ENCODE data around the gene TRIM62.

TRIM62 gene

GRCh38 chr1:33161061-33161681 lies 20.7 kb downstream of the TRIM62 start:
- no peaks in the 10 kb centered on the region for H3K36me3 ChIP-seq (ENCODE audit: control insufficient read depth, insufficient read depth, low read length)
- H3K27me3 ChIP-seq (ENCODE audit: control insufficient read depth, insufficient read depth, low read length, poor library complexity, severe bottlenecking) = peaks cover 12% of the 10 kb centered on the region
- WGBS, 2 experiments = 27 to 33% methylated on average over 25 of the region's 25 CpGs
- peak overlapping the region; percentile 1 for H3K27ac ChIP-seq (ENCODE audit: insufficient read depth, low read depth, low read length, poor library complexity, severe bottlenecking)
- no peak overlapping the region for H3K4me3 ChIP-seq (ENCODE audit: insufficient read depth, low read depth, low read length)
- peaks cover 26% of the 10 kb centered on the region for H3K4me1 ChIP-seq (ENCODE audit: control insufficient read depth, insufficient read depth, low read length)
- no peaks in the 10 kb centered on the region for H3K9me3 ChIP-seq (ENCODE audit: control insufficient read depth, low read length)

GRCh38 chr1:33159577-33159976 lies 22.3 kb downstream of the TRIM62 start:
- Histone ChIP-seq H3K27me3 (ENCODE audit: control insufficient read depth, insufficient read depth, low read length, poor library complexity, severe bottlenecking) (peaks cover 12% of the 10 kb centered on the region), H3K4me3 (ENCODE audit: insufficient read depth, low read depth, low read length) (no peak overlapping the region), H3K9me3 (ENCODE audit: control insufficient read depth, low read length) (no peaks in the 10 kb centered on the region), H3K36me3 (ENCODE audit: control insufficient read depth, insufficient read depth, low read length) (no peaks in the 10 kb centered on the region), H3K27ac (ENCODE audit: insufficient read depth, low read depth, low read length, poor library complexity, severe bottlenecking) (no peak overlapping the region), H3K4me1 (ENCODE audit: control insufficient read depth, insufficient read depth, low read length) (peaks cover 25% of the 10 kb centered on the region)
- 96 to 97% methylated on average over 26 of the region's 26 CpGs for WGBS, 2 experiments

DNA sequence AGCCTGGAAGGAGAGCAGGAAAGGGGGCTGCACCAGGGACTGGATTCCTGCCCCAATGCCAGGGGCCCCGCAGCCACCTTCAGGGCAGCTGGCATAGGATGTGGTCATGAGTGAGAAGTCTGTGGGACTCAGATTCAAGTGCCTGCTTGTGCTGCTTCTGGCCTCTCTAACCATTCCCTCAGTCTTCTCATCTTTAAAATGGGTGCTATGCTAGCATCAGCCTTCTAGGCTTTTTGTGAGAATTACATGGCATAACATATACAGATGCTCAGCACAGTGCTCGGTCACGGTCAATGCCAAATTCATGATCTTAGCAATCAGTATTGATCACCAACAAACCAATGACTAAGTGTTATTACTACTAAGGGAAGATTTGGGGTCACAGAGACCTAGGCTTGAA lies 23.5 kb downstream of the TRIM62 start:
- Histone ChIP-seq H3K27ac (ENCODE audit: insufficient read depth, low read depth, low read length, poor library complexity, severe bottlenecking) (no peak overlapping the region), H3K27me3 (ENCODE audit: control insufficient read depth, insufficient read depth, low read length, poor library complexity, severe bottlenecking) (peaks cover 12% of the 10 kb centered on the region), H3K36me3 (ENCODE audit: control insufficient read depth, insufficient read depth, low read length) (no peaks in the 10 kb centered on the region), H3K4me1 (ENCODE audit: control insufficient read depth, insufficient read depth, low read length) (peaks cover 15% of the 10 kb centered on the region), H3K9me3 (ENCODE audit: control insufficient read depth, low read length) (no peaks in the 10 kb centered on the region), H3K4me3 (ENCODE audit: insufficient read depth, low read depth, low read length) (no peak overlapping the region)
- 87 to 100% methylated on average over 3 of the region's 3 CpGs for WGBS, 2 experiments

- WGBS, 2 experiments = 91 to 94% methylated on average over 4 of the region's 4 CpGs
- Histone ChIP-seq H3K27ac (ENCODE audit: insufficient read depth, low read depth, low read length, poor library complexity, severe bottlenecking) (no peak overlapping the region), H3K4me1 (ENCODE audit: control insufficient read depth, insufficient read depth, low read length) (peaks cover 18% of the 10 kb centered on the region), H3K9me3 (ENCODE audit: control insufficient read depth, low read length) (no peaks in the 10 kb centered on the region), H3K4me3 (ENCODE audit: insufficient read depth, low read depth, low read length) (no peak overlapping the region), H3K36me3 (ENCODE audit: control insufficient read depth, insufficient read depth, low read length) (no peaks in the 10 kb centered on the region), H3K27me3 (ENCODE audit: control insufficient read depth, insufficient read depth, low read length, poor library complexity, severe bottlenecking) (peaks cover 8% of the 10 kb centered on the region)
Measured at GRCh38 chr1:33157131-33157530, 24.7 kb downstream of the TRIM62 start.

DNA sequence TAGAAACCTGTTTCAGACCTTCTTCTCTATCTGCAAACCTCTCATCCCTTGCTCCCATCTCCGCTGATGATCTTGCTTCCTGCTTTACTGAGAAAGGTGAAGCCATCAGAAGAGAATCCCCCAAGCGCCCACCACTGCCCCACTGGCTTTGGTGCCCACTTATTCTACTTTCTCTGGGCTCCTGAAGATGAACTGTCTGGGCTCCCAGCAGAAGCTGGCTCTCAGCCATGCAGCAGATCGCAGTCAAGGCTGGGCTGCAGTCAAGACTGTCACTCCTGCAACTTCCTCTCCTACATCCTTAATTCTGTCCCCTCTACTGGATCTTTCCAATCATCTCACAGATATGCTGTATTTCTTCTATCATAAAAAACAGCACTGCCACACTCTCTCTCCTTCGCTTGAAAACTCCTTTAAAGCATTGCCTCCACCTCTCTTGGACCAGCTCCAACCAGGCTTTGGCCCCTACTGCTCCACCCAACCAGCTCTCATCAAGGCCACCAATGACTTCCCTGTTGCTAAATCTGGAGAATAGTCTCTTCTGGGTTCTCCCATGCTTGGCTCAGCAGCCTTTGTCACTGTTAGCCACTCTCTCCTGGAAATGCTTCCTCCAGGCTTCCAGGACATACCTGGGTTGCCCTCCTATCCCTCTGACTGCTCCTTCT lies 25.8 kb downstream of the TRIM62 start:
- H3K27me3 ChIP-seq (ENCODE audit: control insufficient read depth, insufficient read depth, low read length, poor library complexity, severe bottlenecking) = peaks cover 7% of the 10 kb centered on the region
- peaks cover 24% of the 10 kb centered on the region for H3K4me1 ChIP-seq (ENCODE audit: control insufficient read depth, insufficient read depth, low read length)
- H3K4me3 ChIP-seq (ENCODE audit: insufficient read depth, low read depth, low read length) = no peak overlapping the region
- WGBS, 2 experiments = 91 to 94% methylated on average over 4 of the region's 4 CpGs
- no peaks in the 10 kb centered on the region for H3K9me3 ChIP-seq (ENCODE audit: control insufficient read depth, low read length)
- no peaks in the 10 kb centered on the region for H3K36me3 ChIP-seq (ENCODE audit: control insufficient read depth, insufficient read depth, low read length)
- H3K27ac ChIP-seq (ENCODE audit: insufficient read depth, low read depth, low read length, poor library complexity, severe bottlenecking) = no peak overlapping the region

- WGBS, 2 experiments = 95 to 98% methylated on average over 2 of the region's 2 CpGs
- peaks cover 26% of the 10 kb centered on the region for H3K4me1 ChIP-seq (ENCODE audit: control insufficient read depth, insufficient read depth, low read length)
- no peaks in the 10 kb centered on the region for H3K9me3 ChIP-seq (ENCODE audit: control insufficient read depth, low read length)
- no peak overlapping the region for H3K4me3 ChIP-seq (ENCODE audit: insufficient read depth, low read depth, low read length)
- H3K36me3 ChIP-seq (ENCODE audit: control insufficient read depth, insufficient read depth, low read length) = no peaks in the 10 kb centered on the region
- H3K27ac ChIP-seq (ENCODE audit: insufficient read depth, low read depth, low read length, poor library complexity, severe bottlenecking) = peak overlapping the region; percentile 4
- no peaks in the 10 kb centered on the region for H3K27me3 ChIP-seq (ENCODE audit: control insufficient read depth, insufficient read depth, low read length, poor library complexity, severe bottlenecking)
Measured at GRCh38 chr1:33153650-33154049, 28.2 kb downstream of the TRIM62 start.

- no peaks in the 10 kb centered on the region for H3K36me3 ChIP-seq (ENCODE audit: control insufficient read depth, insufficient read depth, low read length)
- 14 to 39% methylated on average over 2 of the region's 2 CpGs for WGBS, 2 experiments
Measured at GRCh38 chr1:33152685-33153432, 29.0 kb downstream of the TRIM62 start.

DNA sequence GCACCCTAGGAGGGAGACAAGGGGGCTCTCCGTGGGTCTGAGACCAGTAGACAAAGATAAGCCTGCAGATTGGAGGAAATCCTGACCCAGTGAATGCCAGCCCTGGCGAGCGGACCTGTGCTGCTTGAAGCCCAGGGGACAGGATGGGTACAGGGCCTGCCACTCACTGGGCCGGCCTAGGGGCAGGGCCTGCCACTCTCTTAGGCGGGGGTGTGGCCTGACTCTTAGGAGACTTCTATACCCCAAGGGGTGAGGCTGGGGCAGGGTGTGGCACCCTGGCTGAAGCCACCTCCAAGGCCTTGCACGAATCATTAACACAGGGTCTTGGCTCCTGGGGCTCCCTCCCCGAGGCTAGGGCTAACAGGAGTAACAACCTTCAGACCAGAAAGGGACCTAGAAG lies 30.7 kb downstream of the TRIM62 start:
- peak overlapping the region; percentile 79 for H3K27ac ChIP-seq (ENCODE audit: insufficient read depth, low read depth, low read length, poor library complexity, severe bottlenecking)
- 75 to 80% methylated on average over 7 of the region's 7 CpGs for WGBS, 2 experiments

More at GRCh38 chr1:33152685-33153432, 29.0 kb downstream of the TRIM62 start:
- Histone ChIP-seq H3K9me3 (ENCODE audit: control insufficient read depth, low read length) (no peaks in the 10 kb centered on the region), H3K27me3 (ENCODE audit: control insufficient read depth, insufficient read depth, low read length, poor library complexity, severe bottlenecking) (no peaks in the 10 kb centered on the region), H3K4me3 (ENCODE audit: insufficient read depth, low read depth, low read length) (no peak overlapping the region), H3K4me1 (ENCODE audit: control insufficient read depth, insufficient read depth, low read length) (peaks cover 26% of the 10 kb centered on the region), H3K27ac (ENCODE audit: insufficient read depth, low read depth, low read length, poor library complexity, severe bottlenecking) (peak overlapping the region; percentile 4)

GRCh38 chr1:33150522-33150921 lies 31.3 kb downstream of the TRIM62 start:
- peaks cover 26% of the 10 kb centered on the region for H3K4me1 ChIP-seq (ENCODE audit: control insufficient read depth, insufficient read depth, low read length)
- 80 to 83% methylated on average over 4 of the region's 4 CpGs for WGBS, 2 experiments
- no peak overlapping the region for H3K4me3 ChIP-seq (ENCODE audit: insufficient read depth, low read depth, low read length)
- H3K36me3 ChIP-seq (ENCODE audit: control insufficient read depth, insufficient read depth, low read length) = no peaks in the 10 kb centered on the region
- no peaks in the 10 kb centered on the region for H3K27me3 ChIP-seq (ENCODE audit: control insufficient read depth, insufficient read depth, low read length, poor library complexity, severe bottlenecking)
- no peak overlapping the region for H3K27ac ChIP-seq (ENCODE audit: insufficient read depth, low read depth, low read length, poor library complexity, severe bottlenecking)
- no peaks in the 10 kb centered on the region for H3K9me3 ChIP-seq (ENCODE audit: control insufficient read depth, low read length)

More for the DNA sequence above, 30.7 kb downstream of the TRIM62 start:
- Histone ChIP-seq H3K4me3 (ENCODE audit: insufficient read depth, low read depth, low read length) (no peak overlapping the region), H3K27me3 (ENCODE audit: control insufficient read depth, insufficient read depth, low read length, poor library complexity, severe bottlenecking) (no peaks in the 10 kb centered on the region), H3K4me1 (ENCODE audit: control insufficient read depth, insufficient read depth, low read length) (peaks cover 26% of the 10 kb centered on the region), H3K36me3 (ENCODE audit: control insufficient read depth, insufficient read depth, low read length) (no peaks in the 10 kb centered on the region), H3K9me3 (ENCODE audit: control insufficient read depth, low read length) (no peaks in the 10 kb centered on the region)

- H3K9me3 ChIP-seq (ENCODE audit: control insufficient read depth, low read length) = no peaks in the 10 kb centered on the region
- H3K4me3 ChIP-seq (ENCODE audit: insufficient read depth, low read depth, low read length) = no peak overlapping the region
- no peaks in the 10 kb centered on the region for H3K27me3 ChIP-seq (ENCODE audit: control insufficient read depth, insufficient read depth, low read length, poor library complexity, severe bottlenecking)
- H3K36me3 ChIP-seq (ENCODE audit: control insufficient read depth, insufficient read depth, low read length) = no peaks in the 10 kb centered on the region
- peaks cover 26% of the 10 kb centered on the region for H3K4me1 ChIP-seq (ENCODE audit: control insufficient read depth, insufficient read depth, low read length)
- 95 to 96% methylated on average over 7 of the region's 7 CpGs for WGBS, 2 experiments
- no peak overlapping the region for H3K27ac ChIP-seq (ENCODE audit: insufficient read depth, low read depth, low read length, poor library complexity, severe bottlenecking)
Measured at GRCh38 chr1:33149453-33150190, 32.2 kb downstream of the TRIM62 start.
